Memory B cell (primary cell): Measurements from ENCODE around the gene GRIK4.
A peak's percentile ranks its signal among the peaks of the same experiment; 100 is the strongest.
"Not testable (repeated sequence)": the region's sequence is repeated elsewhere in the genome, so short reads cannot be mapped to it uniquely, and the experiment has no call there.

Source experiments
- ATAC-seq: fragments of 150-1000 bp; cut with Tn5 transposase; 2 replicates; pipeline ENCODE4 v1.10.0; 2021; ENCODE audit warnings: low read depth, mild to moderate bottlenecking, moderate library complexity
- DNase-seq, 2 donors: peaks; one replicate each; pipeline ENCODE4 v3.0.0; 2022; ENCODE audit warnings: low spot score in 2 of 2
- H3K27ac Mint-ChIP-seq: one replicate; pipeline ENCODE4 v1.8.0; 2022; ENCODE audit warnings: mild to moderate bottlenecking, moderate library complexity, mixed read lengths
- H3K27me3 Mint-ChIP-seq: one replicate; pipeline ENCODE4 v1.8.0; 2022; ENCODE audit warnings: mixed read lengths
- H3K36me3 Mint-ChIP-seq: one replicate; pipeline ENCODE4 v1.8.0; 2022; ENCODE audit warnings: mild to moderate bottlenecking, mixed read lengths
- H3K4me1 Mint-ChIP-seq: one replicate; pipeline ENCODE4 v1.8.0; 2022; ENCODE audit warnings: mixed read lengths
- H3K4me3 Mint-ChIP-seq: one replicate; pipeline ENCODE4 v1.8.0; 2022; ENCODE audit warnings: mild to moderate bottlenecking, moderate library complexity, mixed read lengths
- H3K9me3 Mint-ChIP-seq: one replicate; pipeline ENCODE4 v1.8.0; 2022; ENCODE audit warnings: mixed read lengths

The GRIK4 gene

DNA sequence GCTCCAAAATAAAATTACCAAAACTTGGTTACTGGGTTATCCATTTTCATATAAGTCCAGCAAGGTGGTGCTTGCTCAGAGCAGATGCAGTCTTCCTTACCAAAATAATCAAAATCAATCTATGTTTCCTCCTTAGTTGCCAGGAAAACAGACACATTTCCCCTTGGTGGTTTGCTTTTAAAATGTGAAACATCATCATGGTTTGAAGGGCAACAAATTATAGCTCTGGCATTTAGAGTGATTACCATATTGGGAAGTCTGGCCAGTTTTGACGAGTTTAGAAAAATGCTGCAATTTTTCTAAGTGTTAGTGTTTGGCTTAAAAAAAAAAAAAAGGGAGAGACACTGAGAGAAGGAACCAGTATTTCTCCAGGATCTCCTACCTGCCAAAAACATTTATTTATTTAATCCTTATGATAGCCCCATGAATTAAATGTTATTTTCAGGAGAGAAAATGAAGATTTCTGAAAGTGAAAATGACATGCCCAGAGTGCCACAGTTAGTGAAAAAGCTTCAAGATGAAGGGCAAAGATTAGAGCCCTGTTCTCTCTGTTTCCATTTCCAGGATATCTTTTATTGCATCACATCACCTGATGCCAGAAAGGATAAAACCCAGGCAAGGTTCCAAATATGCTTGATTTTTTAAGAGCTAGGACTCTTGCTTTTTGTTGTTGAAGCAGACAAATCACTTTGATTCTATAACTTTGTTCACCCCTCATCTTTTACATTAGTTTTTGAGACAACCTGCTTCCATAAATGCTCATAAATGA lies 482.7 kb downstream of the GRIK4 start:
- Mint-ChIP-seq H3K27ac (no peak overlapping the region), H3K4me3 (no peak overlapping the region), H3K4me1 (no peaks in the 10 kb centered on the region), H3K27me3 (peaks cover 5% of the 10 kb centered on the region), H3K9me3 (no peaks in the 10 kb centered on the region), H3K36me3 (no peaks in the 10 kb centered on the region)
- no peak for DNase-seq
- no peak for ATAC-seq

DNA sequence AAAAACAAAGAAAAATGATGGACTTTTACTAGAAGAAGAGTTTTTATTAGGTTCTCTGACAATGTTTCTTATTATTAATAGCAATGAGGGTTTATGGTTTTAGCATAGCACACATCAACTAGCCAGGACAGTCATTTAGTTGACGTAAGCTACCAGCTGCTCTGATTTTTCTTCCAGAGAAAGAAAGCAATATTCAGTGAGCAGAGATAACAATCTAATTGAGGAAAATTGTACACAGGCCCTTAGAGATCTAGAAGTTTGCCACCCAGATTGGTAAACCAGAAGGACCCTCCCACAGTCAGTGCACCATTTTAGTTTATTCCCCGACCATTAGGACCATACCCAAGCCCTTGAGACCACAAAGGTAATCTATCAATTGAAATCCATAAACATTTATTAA lies 483.6 kb downstream of the GRIK4 start:
- no peaks in the 10 kb centered on the region for H3K9me3 Mint-ChIP-seq
- ATAC-seq (no peak), DNase-seq (no peak)
- H3K27ac Mint-ChIP-seq: no peak overlapping the region
- H3K36me3 Mint-ChIP-seq: no peaks in the 10 kb centered on the region
- H3K4me1 Mint-ChIP-seq: no peaks in the 10 kb centered on the region
- H3K4me3 Mint-ChIP-seq: no peak overlapping the region
- peaks cover 4% of the 10 kb centered on the region for H3K27me3 Mint-ChIP-seq

DNA sequence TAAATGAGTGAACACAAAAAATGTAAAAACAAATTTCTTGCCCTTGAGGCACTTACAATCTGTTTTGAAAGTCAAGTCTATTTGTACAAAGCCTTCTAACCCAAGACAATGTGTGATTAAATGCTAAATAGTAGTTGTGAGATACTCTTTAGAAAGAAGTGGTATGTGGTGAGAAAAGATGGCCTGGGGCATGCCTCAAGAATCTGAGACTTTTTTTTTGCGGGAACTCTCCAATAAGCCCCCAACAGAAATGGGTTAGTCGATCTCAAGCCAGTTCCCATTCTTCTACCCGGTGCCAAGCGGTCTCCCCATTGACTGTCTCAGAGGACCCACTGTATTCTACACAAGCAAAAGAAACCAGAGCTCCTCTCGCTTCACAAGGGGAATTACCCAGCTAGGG lies 485.4 kb downstream of the GRIK4 start:
- DNase-seq: no peak
- Mint-ChIP-seq H3K4me3 (no peak overlapping the region), H3K27ac (no peak overlapping the region), H3K9me3 (no peaks in the 10 kb centered on the region), H3K36me3 (no peaks in the 10 kb centered on the region), H3K27me3 (peaks cover 4% of the 10 kb centered on the region), H3K4me1 (no peaks in the 10 kb centered on the region)
- ATAC-seq: no peak

DNA sequence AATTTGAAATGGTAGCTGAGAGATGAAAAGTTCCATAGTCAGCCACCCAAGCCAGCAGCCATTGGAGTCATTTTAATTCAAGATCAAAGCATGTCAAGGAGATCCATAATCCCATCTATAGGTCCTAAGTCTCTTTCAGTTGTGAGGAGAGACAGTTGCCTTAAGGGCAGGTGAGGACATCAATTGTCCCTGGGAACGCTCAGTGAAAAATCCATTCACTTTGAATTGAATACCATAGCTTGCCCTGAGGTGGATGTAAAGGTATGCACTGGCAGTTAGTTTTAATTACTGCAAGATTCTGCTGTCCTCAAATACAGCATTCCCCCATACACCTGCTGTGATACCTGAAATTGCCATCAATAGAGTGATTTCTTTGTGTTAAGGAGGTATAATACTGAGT lies 487.0 kb downstream of the GRIK4 start:
- Mint-ChIP-seq H3K27me3 (peaks cover 4% of the 10 kb centered on the region), H3K4me3 (no peak overlapping the region), H3K27ac (no peak overlapping the region), H3K4me1 (no peaks in the 10 kb centered on the region), H3K36me3 (no peaks in the 10 kb centered on the region), H3K9me3 (no peaks in the 10 kb centered on the region)
- ATAC-seq (no peak), DNase-seq (no peak)

DNA sequence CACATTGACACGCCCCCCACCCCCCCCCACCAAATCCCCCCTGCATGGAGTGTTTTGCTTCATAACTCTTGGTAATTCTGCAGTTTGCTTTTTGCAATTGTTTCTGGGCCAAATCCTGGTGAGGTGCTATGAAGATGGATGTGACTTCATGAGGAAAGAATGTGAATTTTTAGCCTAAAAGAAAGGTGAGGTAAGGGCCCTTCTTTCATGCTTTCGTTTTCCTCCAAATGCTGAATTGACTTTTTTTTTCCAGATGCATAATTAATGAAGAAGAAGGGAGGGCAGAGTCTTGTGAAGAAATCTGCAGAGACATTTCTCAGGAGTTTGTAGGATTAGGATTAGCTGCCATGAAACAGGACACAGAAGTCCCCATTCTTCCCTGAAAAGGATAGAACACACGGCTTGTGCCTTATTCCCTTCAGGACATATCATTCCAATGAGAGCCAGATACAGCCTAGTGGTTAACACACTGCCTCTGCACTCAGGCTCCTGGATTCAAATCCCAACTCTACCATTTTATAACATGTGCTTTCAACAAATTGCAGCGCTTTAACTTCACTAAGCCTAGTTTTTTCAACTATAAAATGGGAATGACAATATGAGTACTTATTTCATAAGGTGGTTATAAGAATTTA lies 492.8 kb downstream of the GRIK4 start:
- ATAC-seq (no peak), DNase-seq (no peak)
- no peak overlapping the region for H3K27ac Mint-ChIP-seq
- H3K4me1 Mint-ChIP-seq: no peaks in the 10 kb centered on the region
- H3K4me3 Mint-ChIP-seq: no peak overlapping the region
- H3K36me3 Mint-ChIP-seq: peaks cover 3% of the 10 kb centered on the region
- H3K9me3 Mint-ChIP-seq: peaks cover 3% of the 10 kb centered on the region
- peaks cover 9% of the 10 kb centered on the region for H3K27me3 Mint-ChIP-seq

DNA sequence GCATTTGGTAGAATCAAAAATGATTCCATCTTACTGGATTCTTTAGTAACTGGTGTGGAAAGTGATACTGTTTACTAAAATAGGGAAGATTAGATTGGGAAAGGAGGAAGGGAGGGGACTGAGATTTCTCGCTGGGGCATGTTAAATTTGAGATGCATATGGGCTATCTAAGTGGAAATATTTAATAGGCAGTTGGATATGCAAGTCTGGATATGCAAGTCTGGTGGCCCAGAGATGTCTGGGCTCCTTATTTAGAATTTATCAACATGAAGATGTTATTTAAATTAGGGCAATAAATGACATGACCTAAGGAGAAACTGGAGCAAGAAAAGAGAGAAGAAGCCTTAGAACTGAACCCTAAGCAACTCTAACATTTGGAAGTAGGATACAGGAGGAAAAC lies 495.4 kb downstream of the GRIK4 start:
- DNase-seq (no peak), ATAC-seq (no peak)
- Mint-ChIP-seq H3K9me3 (peaks cover 3% of the 10 kb centered on the region), H3K27ac (no peak overlapping the region), H3K4me1 (no peaks in the 10 kb centered on the region), H3K4me3 (no peak overlapping the region), H3K27me3 (peaks cover 9% of the 10 kb centered on the region), H3K36me3 (peaks cover 3% of the 10 kb centered on the region)

DNA sequence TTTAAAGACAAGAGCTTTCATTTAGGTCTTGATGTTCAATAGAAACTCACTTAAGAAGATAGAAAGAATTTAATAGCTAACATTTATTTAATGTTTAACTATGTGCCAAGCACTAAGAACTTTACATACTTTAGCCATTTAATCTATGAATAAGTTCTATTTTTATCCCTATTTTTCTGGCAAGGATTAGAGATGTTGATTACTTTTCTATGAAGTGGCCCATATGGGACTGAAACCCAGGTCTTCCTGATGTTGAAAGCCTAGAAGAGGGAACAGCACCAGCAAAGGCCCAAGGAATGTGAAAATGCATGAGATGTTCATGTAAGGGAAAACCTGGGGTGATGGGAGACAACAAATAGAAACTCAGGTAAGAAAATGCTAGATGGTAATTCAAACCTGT lies 497.0 kb downstream of the GRIK4 start:
- H3K4me1 Mint-ChIP-seq: no peaks in the 10 kb centered on the region
- H3K36me3 Mint-ChIP-seq: peaks cover 3% of the 10 kb centered on the region
- H3K9me3 Mint-ChIP-seq: peaks cover 3% of the 10 kb centered on the region
- no peak overlapping the region for H3K4me3 Mint-ChIP-seq
- no peak overlapping the region for H3K27ac Mint-ChIP-seq
- H3K27me3 Mint-ChIP-seq: peaks cover 9% of the 10 kb centered on the region
- DNase-seq (no peak), ATAC-seq (no peak)

DNA sequence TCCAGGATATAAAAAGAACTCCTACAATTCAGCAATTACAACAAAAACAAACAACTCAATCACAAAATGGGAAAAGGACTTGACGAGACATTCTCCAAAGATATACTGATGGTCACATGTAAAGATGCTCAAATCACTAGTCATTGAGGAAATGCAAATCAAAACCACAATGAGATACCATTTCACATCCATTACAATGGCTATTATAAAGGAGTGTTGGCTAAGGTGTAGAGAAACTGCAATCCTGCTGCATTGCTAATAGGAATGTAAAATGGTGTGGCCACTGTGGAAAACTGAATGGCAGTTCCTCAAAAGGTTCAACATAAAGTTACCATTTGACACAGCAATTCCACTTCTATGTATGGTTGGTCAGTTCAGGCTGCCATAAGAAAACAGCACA lies 500.5 kb downstream of the GRIK4 start:
- Mint-ChIP-seq H3K4me1 (no peaks in the 10 kb centered on the region), H3K27ac (no peak overlapping the region), H3K27me3 (peaks cover 11% of the 10 kb centered on the region), H3K9me3 (peaks cover 4% of the 10 kb centered on the region), H3K4me3 (no peak overlapping the region), H3K36me3 (peaks cover 3% of the 10 kb centered on the region)
- DNase-seq (no peak), ATAC-seq (no peak)

DNA sequence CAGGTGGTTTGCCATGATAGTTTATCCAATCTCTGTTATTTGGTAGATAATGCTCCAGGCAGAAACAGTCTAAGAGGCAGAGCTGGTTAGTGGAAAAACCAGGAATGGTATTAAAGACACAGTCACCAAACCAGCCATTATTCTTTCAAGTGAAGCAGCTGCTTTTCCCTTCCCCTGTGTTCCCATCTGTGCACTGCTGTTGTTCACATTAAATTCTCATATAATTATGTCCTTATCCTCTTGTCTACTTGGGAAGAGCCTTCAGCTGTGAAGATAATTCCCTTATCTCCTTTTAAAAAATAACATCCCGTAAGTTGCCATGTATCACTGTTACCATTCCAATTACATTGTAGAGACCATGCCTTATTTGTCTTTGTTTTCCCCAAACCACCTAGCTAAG lies 507.2 kb downstream of the GRIK4 start:
- Mint-ChIP-seq H3K4me3 (no peak overlapping the region), H3K27me3 (peaks cover 13% of the 10 kb centered on the region), H3K36me3 (no peaks in the 10 kb centered on the region), H3K27ac (no peak overlapping the region), H3K9me3 (peaks cover 4% of the 10 kb centered on the region), H3K4me1 (peaks cover 4% of the 10 kb centered on the region)
- ATAC-seq (no peak), DNase-seq (no peak)

DNA sequence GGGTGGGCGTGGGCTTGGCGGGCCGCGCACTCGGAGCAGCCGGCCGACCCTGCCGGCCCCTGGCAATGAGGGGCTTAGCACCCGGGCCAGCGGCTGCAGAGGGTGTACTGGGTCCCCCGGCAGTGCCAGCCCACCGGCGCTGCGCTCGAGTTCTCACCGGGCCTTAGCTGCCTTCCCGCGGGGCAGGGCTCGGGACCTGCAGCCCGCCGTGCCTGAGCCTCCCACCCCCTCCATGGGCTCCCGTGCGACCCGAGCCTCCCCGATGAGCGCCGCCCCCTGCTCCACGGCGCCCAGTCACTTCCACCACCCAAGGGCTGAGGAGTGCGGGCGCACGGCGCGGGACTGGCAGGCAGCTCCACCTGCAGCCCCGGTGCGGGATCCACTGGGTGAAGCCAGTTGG lies 510.2 kb downstream of the GRIK4 start:
- not testable (repeated sequence) for H3K27me3 Mint-ChIP-seq, H3K36me3 Mint-ChIP-seq, H3K27ac Mint-ChIP-seq, H3K4me3 Mint-ChIP-seq, H3K9me3 Mint-ChIP-seq, ATAC-seq, DNase-seq
- H3K4me1 Mint-ChIP-seq: peaks cover 19% of the 10 kb centered on the region

DNA sequence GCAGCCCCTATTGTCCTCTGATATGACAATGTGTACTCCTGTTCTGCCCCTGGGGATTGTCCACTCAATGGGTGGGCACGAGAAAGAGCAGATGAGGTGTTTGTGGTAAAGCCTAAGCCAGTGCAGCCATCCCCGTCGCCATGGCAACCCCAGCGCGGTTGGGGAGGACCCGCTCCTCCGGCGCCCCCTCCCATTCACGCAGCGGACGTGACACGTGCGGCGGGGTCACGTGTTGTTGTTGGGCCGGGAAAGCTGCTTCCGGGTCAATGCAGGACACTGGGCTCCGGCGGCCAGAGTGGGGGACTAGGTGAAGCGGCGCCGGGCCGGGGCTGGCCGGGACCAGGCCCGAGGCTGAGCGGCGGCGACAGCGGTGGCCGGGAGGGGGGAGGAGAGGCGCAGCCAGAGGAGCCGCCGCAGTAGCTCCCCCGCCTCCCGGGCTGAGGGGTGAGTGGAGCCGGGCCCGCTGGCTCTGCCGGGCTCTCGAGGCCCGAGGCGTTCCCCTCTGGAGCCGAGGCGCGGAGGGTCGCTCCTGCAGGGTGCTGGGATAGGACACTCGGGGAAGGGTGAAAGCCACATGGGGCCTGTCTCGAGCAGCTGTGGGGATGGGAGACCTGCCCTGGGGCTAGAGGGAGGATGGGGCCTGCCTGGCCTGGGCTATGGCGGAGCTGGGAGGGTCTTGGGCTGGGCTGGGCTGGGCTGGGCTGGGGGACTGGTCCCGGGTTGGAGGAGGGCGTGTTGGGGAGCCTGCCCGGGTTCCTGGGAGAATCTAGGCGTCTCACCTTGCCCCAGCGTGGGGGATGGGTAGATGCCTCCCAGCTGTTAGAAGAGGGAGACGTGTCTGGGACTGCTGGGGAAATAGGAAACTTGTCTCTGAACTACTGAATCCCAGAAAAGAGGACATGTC lies 512.6 kb downstream of the GRIK4 start, which contains the start of gene TBCEL:
TSS of gene TBCEL (plus strand) at position 255 of the 904 bp plus-strand sequence. CDS start 21,589 bp downstream, outside the sequence.
- peaks cover 2% of the 10 kb centered on the region for H3K36me3 Mint-ChIP-seq
- peaks cover 28% of the 10 kb centered on the region for H3K4me1 Mint-ChIP-seq
- peak within 1 kb of the TSS; percentile 92 for H3K27ac Mint-ChIP-seq
- no peaks in the 10 kb centered on the region for H3K9me3 Mint-ChIP-seq
- H3K4me3 Mint-ChIP-seq: peak within 1 kb of the TSS; percentile 96
- ATAC-seq: peak; percentile 91
- peak; percentile 72 to 78 for DNase-seq
- H3K27me3 Mint-ChIP-seq: peaks cover 8% of the 10 kb centered on the region

DNA sequence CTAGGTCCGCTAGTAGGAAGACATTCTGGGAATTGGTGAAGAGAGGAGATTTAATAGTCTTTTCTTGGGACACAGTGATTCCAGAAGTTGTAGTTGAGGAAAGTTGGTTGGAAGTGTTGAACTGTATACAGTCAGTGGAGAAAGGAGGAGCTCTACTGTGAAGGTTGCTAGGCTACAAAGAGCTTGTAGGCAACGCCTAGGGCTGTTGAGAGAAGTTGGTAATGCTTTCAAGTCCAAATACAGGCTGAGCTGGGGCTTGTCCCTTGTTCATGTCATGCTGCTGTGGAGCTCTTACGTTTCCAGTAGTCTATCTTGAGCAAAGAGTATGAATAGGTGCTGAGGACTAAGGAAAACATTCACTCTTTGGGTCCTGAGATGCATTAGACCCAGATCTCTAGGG lies 513.4 kb downstream of the GRIK4 start:
- Mint-ChIP-seq H3K27me3 (peaks cover 7% of the 10 kb centered on the region), H3K4me3 (peak overlapping the region; percentile 96), H3K4me1 (peaks cover 30% of the 10 kb centered on the region), H3K27ac (peak overlapping the region; percentile 92), H3K9me3 (no peaks in the 10 kb centered on the region), H3K36me3 (peaks cover 6% of the 10 kb centered on the region)
- ATAC-seq (no peak), DNase-seq (no peak)

DNA sequence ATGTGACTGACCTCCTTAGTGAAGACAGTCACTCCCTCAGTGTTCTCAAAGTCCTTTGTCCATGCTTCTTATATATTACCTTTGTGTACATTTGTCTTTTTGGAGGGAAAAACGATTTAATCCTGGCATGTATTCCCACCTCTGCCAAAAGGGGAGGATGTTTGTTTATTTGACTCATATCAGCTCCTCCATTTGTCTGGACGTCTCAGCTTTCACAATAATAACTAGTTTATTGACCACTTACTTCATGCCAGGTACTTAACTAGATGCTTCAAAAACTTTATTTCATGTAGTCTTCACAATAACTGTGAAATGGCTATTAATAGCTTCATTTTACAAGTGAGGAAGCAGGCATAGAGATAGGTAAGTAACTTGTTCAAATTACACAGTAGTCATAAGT lies 517.6 kb downstream of the GRIK4 start:
- H3K9me3 Mint-ChIP-seq: no peaks in the 10 kb centered on the region
- peaks cover 14% of the 10 kb centered on the region for H3K36me3 Mint-ChIP-seq
- DNase-seq: no peak
- H3K4me1 Mint-ChIP-seq: peaks cover 30% of the 10 kb centered on the region
- no peaks in the 10 kb centered on the region for H3K27me3 Mint-ChIP-seq
- H3K4me3 Mint-ChIP-seq: no peak overlapping the region
- no peak for ATAC-seq
- H3K27ac Mint-ChIP-seq: no peak overlapping the region

DNA sequence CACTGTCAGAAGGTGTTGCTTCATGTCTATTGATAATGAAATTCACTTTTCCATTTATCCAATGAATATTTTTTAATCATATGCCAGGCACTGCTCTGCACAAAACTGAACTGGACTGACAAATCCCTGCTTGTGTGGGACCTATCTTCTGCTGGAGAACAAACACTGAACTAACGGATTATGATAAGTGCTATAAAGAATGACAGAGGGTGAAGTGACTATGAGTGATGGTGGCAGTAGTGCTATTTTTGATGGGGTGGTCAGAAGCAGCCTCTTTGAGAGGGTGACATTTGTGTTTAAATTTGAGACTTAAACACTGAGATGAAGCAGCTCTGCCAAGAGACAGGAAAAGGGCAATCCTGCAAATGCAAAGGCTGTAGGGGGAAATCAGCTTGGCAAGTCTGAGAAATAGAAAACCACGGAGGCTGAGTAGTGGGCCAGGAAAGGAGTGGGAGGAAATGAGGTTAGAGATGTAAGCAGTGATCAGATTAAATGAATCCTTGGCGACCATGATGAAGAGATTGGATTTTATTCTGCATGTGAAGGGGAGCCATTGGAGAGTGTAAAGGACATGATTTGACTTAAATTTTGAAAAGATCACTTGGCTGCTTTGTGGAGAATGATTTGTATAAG lies 518.4 kb downstream of the GRIK4 start:
- H3K9me3 Mint-ChIP-seq: no peaks in the 10 kb centered on the region
- H3K36me3 Mint-ChIP-seq: peaks cover 14% of the 10 kb centered on the region
- H3K4me1 Mint-ChIP-seq: peaks cover 23% of the 10 kb centered on the region
- no peaks in the 10 kb centered on the region for H3K27me3 Mint-ChIP-seq
- H3K27ac Mint-ChIP-seq: no peak overlapping the region
- DNase-seq (no peak), ATAC-seq (no peak)
- H3K4me3 Mint-ChIP-seq: no peak overlapping the region
